ENCODE data around the gene TSPAN11.

DNA sequence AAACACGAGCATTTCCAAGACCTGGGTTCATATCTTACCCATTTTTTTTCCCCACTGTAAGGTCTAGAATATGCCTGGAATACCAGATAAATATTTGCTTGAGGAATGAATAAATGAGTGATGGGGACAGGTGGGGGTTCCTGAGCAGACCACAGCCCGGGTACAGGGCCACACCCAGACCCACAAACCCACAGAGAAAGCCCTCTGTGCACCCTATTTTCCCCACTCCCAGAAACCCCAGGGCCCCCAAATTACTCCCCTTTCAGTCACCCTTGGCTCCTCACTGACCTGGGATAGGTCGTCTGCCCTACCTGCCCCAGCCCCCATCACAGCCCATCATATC, 80.6 kb downstream of the TSPAN11 start:
- TF ChIP-seq POLR2AphosphoS5 (IDR thresholded peaks at IDR 0.05; ENCODE audit: borderline replicate concordance, low read depth, low read length) = no peak
- no peak for TF ChIP-seq EZH2 (IDR thresholded peaks at IDR 0.05)
- TF ChIP-seq FOXP2 (optimal IDR thresholded peaks at IDR 0.05; ENCODE audit: control extremely low read depth, extremely low read length, insufficient read depth) = no peak
